Hepatocyte (in vitro differentiated cells): Measurements from ENCODE around the gene LHX1. TPM values are rescaled to one million over a fixed set of nuclear protein-coding genes. Genes with fewer than 3 reads are reported as not detected.

Experiments used
- DNase-seq: peaks from one replicate; pipeline ENCODE4 v3.0.0-alpha.2; 2016; ENCODE audit warnings: low spot score
- H2AFZ ChIP-seq: fragments of 200-600 bp; sonication (generic); 2 replicates; pipeline ENCODE4 v1.6.0; 2016; ENCODE audit warnings: antibody characterized with exemption, mild to moderate bottlenecking
- H3K27ac ChIP-seq: fragments of 200-600 bp; sonication (generic); 2 replicates; pipeline ENCODE4 v1.5.1; 2016; ENCODE audit warnings: mild to moderate bottlenecking
- H3K27me3 ChIP-seq: fragments of 200-600 bp; sonication (generic); 2 replicates; pipeline ENCODE4 v1.6.1; 2016
- H3K36me3 ChIP-seq: fragments of 200-600 bp; sonication (generic); replicated peaks from 2 replicates; pipeline ENCODE4 v1.5.1; 2016; ENCODE audit warnings: low read depth; ENCODE audit not compliant: insufficient read depth
- H3K4me1 ChIP-seq: fragments of 200-600 bp; sonication (generic); 2 replicates; pipeline ENCODE4 v1.5.1; 2016; ENCODE audit warnings: mild to moderate bottlenecking, moderate library complexity; ENCODE audit not compliant: insufficient read depth
- H3K4me2 ChIP-seq: fragments of 200-600 bp; sonication (generic); 2 replicates; pipeline ENCODE4 v1.6.0; 2016
- H3K4me3 ChIP-seq: fragments of 200-600 bp; sonication (generic); 2 replicates; pipeline ENCODE4 v1.5.1; 2016; ENCODE audit warnings: mild to moderate bottlenecking
- H3K79me2 ChIP-seq: fragments of 200-600 bp; sonication (generic); 2 replicates; pipeline ENCODE4 v1.6.0; 2017; ENCODE audit warnings: mild to moderate bottlenecking
- H3K9me2 ChIP-seq: fragments of 200-600 bp; sonication (generic); replicated peaks from 2 replicates; pipeline ENCODE4 v1.6.0; 2017; ENCODE audit warnings: mild to moderate bottlenecking; ENCODE audit not compliant: insufficient read depth
- H3K9me3 ChIP-seq: fragments of 200-600 bp; sonication (generic); 2 replicates; pipeline ENCODE4 v1.5.1; 2016; ENCODE audit warnings: low read depth, mild to moderate bottlenecking
- H4K20me1 ChIP-seq: fragments of 200-600 bp; sonication (generic); 2 replicates; pipeline ENCODE4 v1.6.0; 2016; ENCODE audit warnings: mild to moderate bottlenecking; ENCODE audit not compliant: insufficient read depth, poor library complexity, severe bottlenecking
- CTCF ChIP-seq: fragments of 200-600 bp; sonication (generic); IDR thresholded peaks from 2 replicates; pipeline ENCODE4 v1.5.1; 2016; ENCODE audit warnings: antibody characterized with exemption, mild to moderate bottlenecking; ENCODE audit not compliant: poor library complexity
- EZH2 ChIP-seq: fragments of 200-600 bp; sonication (generic); IDR thresholded peaks from 2 replicates; pipeline ENCODE4 v1.6.1; 2016; ENCODE audit warnings: antibody characterized with exemption, mild to moderate bottlenecking, borderline replicate concordance
- EZH2phosphoT487 ChIP-seq: fragments of 200-600 bp; sonication (generic); IDR thresholded peaks from one replicate; pipeline ENCODE4 v1.6.1; 2018; ENCODE audit warnings: antibody characterized with exemption, mild to moderate bottlenecking, low read depth, moderate library complexity; ENCODE audit not compliant: unreplicated experiment, severe bottlenecking
- WGBS: methylation state at CpG from one replicate; pipeline ENCODE4 v1.1.6; 2016; ENCODE audit warnings: low lambda C conversion rate; ENCODE audit errors: missing lambda C conversion rate; 5-methylcytosine and 5-hydroxymethylcytosine counted together
- polyA plus RNA-seq: library from polyadenylated mRNA; unstranded; fragments of >200 nt; fragmentation: Nextera tagmentation; extraction: Ambion mirVana; gene quantifications from 2 replicates; pipeline ENCODE4 v1.2.1, GENCODE V29; 2016
- total RNA-seq: library from RNA; depleted of rRNA; stranded (reverse); fragments of >200 nt; gene quantifications from 2 replicates; pipeline ENCODE4 v1.2.3, GENCODE V29; 2014

LHX1 gene
- total and polyA plus RNA-seq, 2 experiments from 2014 or later = 0.35 TPM; not detected in 1

DNA sequence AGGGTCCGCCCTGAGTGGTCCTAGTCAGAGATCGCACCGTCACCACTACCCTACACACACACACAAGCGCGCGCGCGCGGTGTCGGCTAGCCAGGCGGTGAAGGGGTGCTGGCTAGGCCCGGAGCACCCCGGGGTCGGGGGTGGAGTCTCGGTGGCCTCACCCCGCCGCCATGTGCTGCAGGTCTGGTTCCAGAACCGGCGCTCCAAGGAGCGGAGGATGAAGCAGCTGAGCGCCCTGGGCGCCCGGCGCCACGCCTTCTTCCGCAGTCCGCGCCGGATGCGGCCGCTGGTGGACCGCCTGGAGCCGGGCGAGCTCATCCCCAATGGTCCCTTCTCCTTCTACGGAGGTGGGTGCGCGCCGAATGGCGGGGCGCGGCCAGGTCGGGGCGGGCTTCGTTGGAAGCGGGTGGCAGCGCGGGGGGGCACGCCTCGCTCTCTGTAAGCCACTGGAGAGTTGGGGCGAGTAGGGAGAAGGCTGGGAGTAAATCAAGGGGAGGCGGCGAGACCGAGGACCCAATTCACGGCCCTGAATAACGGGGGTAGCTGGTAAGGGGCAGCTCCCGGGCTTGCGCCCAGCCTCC, 4.8 kb downstream of the LHX1 start:
- no peaks in the 10 kb centered on the region for H3K9me2 ChIP-seq
- 2% methylated on average over 45 of the region's 57 CpGs for WGBS
- no peak overlapping the region for H3K4me3 ChIP-seq
- H3K36me3 ChIP-seq = no peaks in the 10 kb centered on the region
- DNase-seq = no peak
- H2AFZ ChIP-seq = peak overlapping the region; percentile 45
- TF ChIP-seq EZH2phosphoT487 (peak; percentile 93), EZH2 (peak; percentile 96), CTCF (no peak)
- H3K27ac ChIP-seq = no peak overlapping the region
- no peaks in the 10 kb centered on the region for H3K9me3 ChIP-seq
- peak overlapping the region; percentile 73 for H3K4me2 ChIP-seq
- peaks cover 99% of the 10 kb centered on the region for H3K27me3 ChIP-seq
- H3K79me2 ChIP-seq = no peaks in the 10 kb centered on the region
- no peaks in the 10 kb centered on the region for H4K20me1 ChIP-seq
- peaks cover 15% of the 10 kb centered on the region for H3K4me1 ChIP-seq

DNA sequence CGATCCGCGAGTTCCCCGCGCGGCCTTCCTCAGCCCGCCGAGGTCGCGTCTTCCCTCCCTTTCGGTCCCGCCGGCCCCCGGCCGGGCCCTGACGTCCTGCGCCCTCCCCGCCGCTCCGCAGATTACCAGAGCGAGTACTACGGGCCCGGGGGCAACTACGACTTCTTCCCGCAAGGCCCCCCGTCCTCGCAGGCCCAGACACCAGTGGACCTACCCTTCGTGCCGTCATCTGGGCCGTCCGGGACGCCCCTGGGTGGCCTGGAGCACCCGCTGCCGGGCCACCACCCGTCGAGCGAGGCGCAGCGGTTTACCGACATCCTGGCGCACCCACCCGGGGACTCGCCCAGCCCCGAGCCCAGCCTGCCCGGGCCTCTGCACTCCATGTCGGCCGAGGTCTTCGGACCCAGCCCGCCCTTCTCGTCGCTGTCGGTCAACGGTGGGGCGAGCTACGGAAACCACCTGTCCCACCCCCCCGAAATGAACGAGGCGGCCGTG, 5.4 kb downstream of the LHX1 start:
- peak; percentile 5 for DNase-seq
- Histone ChIP-seq H3K9me2 (no peaks in the 10 kb centered on the region), H3K27me3 (peaks cover 99% of the 10 kb centered on the region), H3K4me1 (peaks cover 10% of the 10 kb centered on the region), H3K27ac (no peak overlapping the region), H3K4me3 (no peak overlapping the region), H4K20me1 (no peaks in the 10 kb centered on the region), H2AFZ (peak overlapping the region; percentile 45), H3K36me3 (no peaks in the 10 kb centered on the region), H3K79me2 (no peaks in the 10 kb centered on the region), H3K9me3 (no peaks in the 10 kb centered on the region), H3K4me2 (peak overlapping the region; percentile 73)
- 5% methylated on average over 31 of the region's 59 CpGs for WGBS
- TF ChIP-seq EZH2 = peak; percentile 96
- peak; percentile 83 for TF ChIP-seq EZH2phosphoT487
- no peak for TF ChIP-seq CTCF

DNA sequence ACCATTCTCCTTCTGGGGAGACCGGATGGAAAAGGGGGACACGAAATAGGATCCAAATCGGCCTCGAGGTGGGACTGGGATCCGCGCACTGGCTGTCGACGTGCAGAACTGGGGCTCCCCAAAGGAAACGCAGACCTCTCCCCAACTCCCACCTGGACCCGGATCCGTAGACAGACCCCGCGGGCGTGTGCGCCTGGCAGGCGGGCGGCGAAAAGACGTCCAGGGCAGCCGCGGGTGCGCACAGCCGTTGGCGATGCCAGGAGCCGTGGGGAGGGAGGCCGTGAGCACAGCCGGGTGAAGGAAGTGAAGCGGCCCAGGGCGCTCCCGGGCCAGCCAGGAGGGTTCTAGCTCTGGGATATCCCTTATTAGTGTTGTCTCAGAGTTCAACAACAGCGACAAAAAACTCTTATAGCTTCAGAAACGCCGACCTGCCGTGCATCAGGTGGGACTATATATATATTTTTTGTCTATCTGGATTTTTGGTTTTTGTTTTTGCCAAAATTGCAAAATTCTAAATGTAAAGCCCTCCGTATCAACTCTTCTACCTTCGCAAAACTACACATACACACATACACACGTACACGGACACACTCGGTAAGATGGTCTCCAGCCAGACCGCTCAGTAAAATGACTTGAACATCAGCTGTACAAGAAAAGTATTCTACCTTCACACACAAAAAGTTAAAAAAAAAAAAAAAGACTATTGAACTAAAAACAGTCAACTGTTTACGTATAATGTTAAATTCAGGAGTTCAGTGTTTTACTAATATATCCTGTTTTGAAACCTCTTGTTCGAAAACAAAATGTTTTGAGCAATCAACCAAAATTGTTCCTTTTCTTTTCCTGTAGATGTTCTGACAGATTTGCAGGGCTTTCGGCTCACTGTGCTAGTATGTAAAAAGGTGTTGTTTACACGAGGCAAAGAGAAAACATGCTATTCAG, 6.2 kb downstream of the LHX1 start:
- H3K4me2 ChIP-seq = no peak overlapping the region
- H4K20me1 ChIP-seq = no peaks in the 10 kb centered on the region
- H3K9me2 ChIP-seq = no peaks in the 10 kb centered on the region
- 13% methylated on average over 44 of the region's 44 CpGs for WGBS
- peaks cover 94% of the 10 kb centered on the region for H3K27me3 ChIP-seq
- peaks cover 2% of the 10 kb centered on the region for H3K4me1 ChIP-seq
- DNase-seq = peak; percentile 5
- no peak overlapping the region for H3K4me3 ChIP-seq
- no peak overlapping the region for H2AFZ ChIP-seq
- H3K9me3 ChIP-seq = no peaks in the 10 kb centered on the region
- no peak for TF ChIP-seq CTCF
- peak; percentile 17 for TF ChIP-seq EZH2phosphoT487
- peak; percentile 85 for TF ChIP-seq EZH2
- H3K79me2 ChIP-seq = no peaks in the 10 kb centered on the region
- no peaks in the 10 kb centered on the region for H3K36me3 ChIP-seq
- no peak overlapping the region for H3K27ac ChIP-seq
